Left ventricle myocardium inferior (tissue), 1 donor: ENCODE results near the gene ATP6V0A1. TPM values are rescaled to one million over a fixed set of nuclear protein-coding genes. Genes with fewer than 3 reads are reported as not detected.

ENCODE experiments used
- DNase-seq: peaks from one replicate; pipeline ENCODE4 v3.0.0-alpha.2; 2020
- H3K27ac ChIP-seq: fragments of 200-600 bp; replicated peaks from 2 replicates; pipeline ENCODE4 v1.8.0; 2021
- H3K27me3 ChIP-seq: fragments of 200-600 bp; 2 replicates; pipeline ENCODE4 v1.8.0; 2021; ENCODE audit warnings: low read depth
- H3K36me3 ChIP-seq: fragments of 200-600 bp; 2 replicates; pipeline ENCODE4 v1.8.0; 2021
- H3K4me1 ChIP-seq: fragments of 200-600 bp; 2 replicates; pipeline ENCODE4 v1.8.0; 2021
- H3K4me3 ChIP-seq: fragments of 200-600 bp; 2 replicates; pipeline ENCODE4 v1.8.0; 2021; ENCODE audit warnings: mild to moderate bottlenecking, moderate library complexity
- H3K9me3 ChIP-seq: fragments of 200-600 bp; replicated peaks from 2 replicates; pipeline ENCODE4 v1.8.0; 2021
- intact Hi-C: fragments of 100-400 bp; cut with micrococcal nuclease; formaldehyde crosslinking; loops from one replicate; pipeline ENCODE4 v1.11.0; 2022
- total RNA-seq: library from RNA; stranded (reverse); fragmentation: NEBNext Ultra II Directional; extraction: Animal tissue kit (Norgen Biotek cat#: 25700); gene quantifications from one replicate; pipeline ENCODE4 v1.2.1, GENCODE V29; 2021
- TF ChIP-seq, protein P1 (sequence below): fragments of 200-600 bp; IDR thresholded peaks from 2 replicates; pipeline ENCODE4 v1.8.0; 2021; ENCODE audit warnings: antibody characterized with exemption, mild to moderate bottlenecking, borderline replicate concordance
- donor health status: DM: no; HTN: yes; CAD: no; lungs with severe emphysema.

The ATP6V0A1 gene
- total RNA-seq, 1 donor from 2014 or later = 25.6 TPM

DNA sequence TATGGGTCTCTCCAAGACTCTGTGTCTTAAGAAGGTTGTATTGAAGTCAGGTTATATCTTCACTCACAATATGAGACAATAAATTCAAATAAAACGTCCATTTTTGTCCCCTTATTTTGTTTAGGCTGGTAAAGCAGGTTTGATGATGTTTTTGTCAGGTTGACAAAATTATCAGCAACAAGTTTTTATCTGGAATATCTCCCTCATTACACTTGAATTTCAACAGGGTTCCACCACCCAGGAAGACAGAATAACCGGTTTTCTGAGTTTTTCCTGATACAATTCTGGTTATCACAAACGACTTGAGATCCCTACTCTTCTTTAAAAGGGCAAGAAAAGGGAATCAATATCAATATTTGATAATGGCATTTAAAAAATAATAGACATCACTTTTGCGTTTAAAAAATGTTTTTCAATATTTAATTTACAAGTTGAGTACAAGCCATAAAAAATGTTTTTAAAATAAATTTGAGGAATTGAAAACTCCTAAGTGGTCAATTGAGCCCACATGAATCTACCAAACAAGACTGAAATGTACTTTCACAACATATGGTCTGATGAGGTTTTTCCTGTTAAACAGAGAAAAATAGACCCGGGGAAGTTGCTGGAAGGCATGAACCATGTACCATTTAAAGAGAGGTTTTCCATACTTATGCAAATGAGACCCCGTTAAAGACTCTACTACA, 1.4 kb upstream of the ATP6V0A1 start:
- peaks cover 53% of the 10 kb centered on the region for H3K4me1 ChIP-seq
- no peaks in the 10 kb centered on the region for H3K9me3 ChIP-seq
- H3K4me3 ChIP-seq = no peak overlapping the region
- peak overlapping the region; percentile 91 for H3K27ac ChIP-seq
- TF ChIP-seq, protein P1, sequence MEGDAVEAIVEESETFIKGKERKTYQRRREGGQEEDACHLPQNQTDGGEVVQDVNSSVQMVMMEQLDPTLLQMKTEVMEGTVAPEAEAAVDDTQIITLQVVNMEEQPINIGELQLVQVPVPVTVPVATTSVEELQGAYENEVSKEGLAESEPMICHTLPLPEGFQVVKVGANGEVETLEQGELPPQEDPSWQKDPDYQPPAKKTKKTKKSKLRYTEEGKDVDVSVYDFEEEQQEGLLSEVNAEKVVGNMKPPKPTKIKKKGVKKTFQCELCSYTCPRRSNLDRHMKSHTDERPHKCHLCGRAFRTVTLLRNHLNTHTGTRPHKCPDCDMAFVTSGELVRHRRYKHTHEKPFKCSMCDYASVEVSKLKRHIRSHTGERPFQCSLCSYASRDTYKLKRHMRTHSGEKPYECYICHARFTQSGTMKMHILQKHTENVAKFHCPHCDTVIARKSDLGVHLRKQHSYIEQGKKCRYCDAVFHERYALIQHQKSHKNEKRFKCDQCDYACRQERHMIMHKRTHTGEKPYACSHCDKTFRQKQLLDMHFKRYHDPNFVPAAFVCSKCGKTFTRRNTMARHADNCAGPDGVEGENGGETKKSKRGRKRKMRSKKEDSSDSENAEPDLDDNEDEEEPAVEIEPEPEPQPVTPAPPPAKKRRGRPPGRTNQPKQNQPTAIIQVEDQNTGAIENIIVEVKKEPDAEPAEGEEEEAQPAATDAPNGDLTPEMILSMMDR = no peak
- DNase-seq = no peak
- no peaks in the 10 kb centered on the region for H3K27me3 ChIP-seq
- H3K36me3 ChIP-seq = peaks cover 14% of the 10 kb centered on the region
- intact Hi-C loops = no loop called here

DNA sequence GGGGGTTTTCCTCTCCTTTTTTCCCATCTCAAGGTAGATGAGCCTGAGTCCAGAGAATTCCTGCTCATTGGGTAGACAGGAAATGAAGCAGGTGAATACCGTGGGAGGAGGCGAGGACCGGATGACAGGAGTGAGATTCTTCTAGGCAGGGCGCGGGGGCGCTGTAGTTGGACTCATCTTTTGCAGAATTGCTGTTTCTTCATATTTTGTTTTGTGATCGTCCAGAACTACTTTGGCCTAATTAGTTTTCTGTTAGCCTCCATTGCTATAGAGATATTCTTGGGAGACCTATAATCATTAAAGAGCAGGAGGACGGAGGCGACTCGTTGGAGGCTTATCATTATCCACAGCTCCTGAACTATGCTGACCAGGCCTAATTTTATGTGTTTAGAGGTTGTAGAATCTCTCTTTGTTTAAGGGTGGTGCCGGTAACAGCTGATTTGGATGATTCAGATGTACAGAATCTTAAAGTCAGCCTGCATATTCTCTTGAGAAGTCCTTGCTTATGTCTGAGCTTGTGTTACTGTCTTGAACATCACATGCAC, 650 bp downstream of the ATP6V0A1 start:
- Histone ChIP-seq H3K4me1 (peaks cover 53% of the 10 kb centered on the region), H3K27me3 (no peaks in the 10 kb centered on the region), H3K9me3 (no peaks in the 10 kb centered on the region), H3K36me3 (peaks cover 34% of the 10 kb centered on the region), H3K27ac (peak overlapping the region; percentile 91), H3K4me3 (peak overlapping the region; percentile 81)
- DNase-seq = peak; percentile 46
- intact Hi-C loops = no loop called here
- TF ChIP-seq, protein P1 = peak; percentile 33

DNA sequence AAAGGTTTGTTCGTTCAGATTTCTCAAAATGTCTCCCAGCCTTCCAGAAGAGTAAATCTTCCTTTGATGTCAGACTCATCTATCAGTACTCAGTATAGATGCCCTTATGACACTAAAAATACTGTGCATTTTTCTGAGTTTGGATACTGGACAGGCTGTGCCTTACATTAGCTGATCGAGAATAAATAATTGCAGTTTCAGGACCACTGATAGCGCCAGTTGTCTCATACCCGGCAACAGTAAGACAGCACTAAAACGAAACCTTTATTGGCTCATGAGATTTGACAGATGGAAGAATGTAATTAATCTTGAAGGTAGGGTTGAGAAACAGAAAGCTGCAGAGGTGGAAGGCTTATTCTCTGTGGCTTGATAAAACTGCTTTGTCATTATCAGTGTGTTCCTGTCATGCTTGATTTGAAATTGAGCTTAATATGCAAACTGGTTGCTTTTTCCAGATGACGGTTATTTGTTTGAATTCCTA, 1.2 kb downstream of the ATP6V0A1 start:
- TF ChIP-seq, protein P1 = no peak
- no peak for DNase-seq
- Histone ChIP-seq H3K9me3 (no peaks in the 10 kb centered on the region), H3K27me3 (no peaks in the 10 kb centered on the region), H3K36me3 (peaks cover 39% of the 10 kb centered on the region), H3K4me3 (peak overlapping the region; percentile 81), H3K27ac (peak overlapping the region; percentile 91), H3K4me1 (peaks cover 53% of the 10 kb centered on the region)
- intact Hi-C loops = no loop called here

DNA sequence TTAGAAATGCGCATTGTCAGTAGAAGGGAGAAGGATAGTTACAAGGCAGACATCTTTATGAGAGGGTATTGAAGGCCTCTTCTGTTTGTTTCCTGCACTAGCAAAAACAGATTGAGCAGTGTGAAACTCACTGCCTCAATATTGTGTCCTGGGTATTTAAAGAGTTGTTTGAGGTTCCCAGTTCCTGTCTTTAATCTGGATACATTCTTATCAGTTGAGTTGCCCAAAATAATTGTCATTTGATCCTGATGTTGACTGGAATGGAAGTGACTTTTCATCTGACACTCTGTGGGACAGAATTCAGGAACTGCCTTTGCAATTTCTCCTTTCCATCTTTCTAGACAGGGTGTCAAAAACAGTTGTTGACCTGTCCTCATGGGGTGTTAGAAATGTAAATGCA, 1.7 kb downstream of the ATP6V0A1 start:
- intact Hi-C loops = no loop called here
- Histone ChIP-seq H3K9me3 (no peaks in the 10 kb centered on the region), H3K27ac (peak overlapping the region; percentile 91), H3K36me3 (peaks cover 45% of the 10 kb centered on the region), H3K27me3 (no peaks in the 10 kb centered on the region), H3K4me3 (peak overlapping the region; percentile 81), H3K4me1 (peaks cover 53% of the 10 kb centered on the region)
- TF ChIP-seq, protein P1 = no peak
- DNase-seq = no peak

DNA sequence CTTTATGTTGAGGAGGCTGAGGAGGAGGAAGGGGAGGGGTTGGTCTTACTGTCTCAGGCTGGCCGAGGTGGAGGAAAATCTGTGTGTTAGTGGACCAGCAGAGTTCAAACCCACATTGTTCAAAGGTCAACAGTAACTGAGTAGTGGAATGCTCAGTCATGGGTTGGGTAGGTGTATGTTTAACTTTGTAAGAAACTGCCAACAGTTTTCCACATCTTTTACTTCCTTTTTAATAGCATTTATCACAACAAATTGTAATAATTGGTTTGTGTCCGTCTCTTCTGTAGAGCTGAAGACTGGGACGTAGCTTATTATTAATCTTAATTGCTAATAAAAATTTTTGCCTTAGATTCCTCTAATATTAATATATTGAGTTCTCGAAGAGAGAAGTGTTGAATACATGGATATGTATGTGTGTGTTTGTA, 5.3 kb downstream of the ATP6V0A1 start:
- DNase-seq = no peak
- TF ChIP-seq, protein P1 = no peak
- intact Hi-C loops = no loop called here
- Histone ChIP-seq H3K9me3 (no peaks in the 10 kb centered on the region), H3K4me1 (peaks cover 25% of the 10 kb centered on the region), H3K4me3 (no peak overlapping the region), H3K36me3 (peaks cover 81% of the 10 kb centered on the region), H3K27ac (no peak overlapping the region), H3K27me3 (no peaks in the 10 kb centered on the region)
